Eye (tissue), 1 donor: Measurements from ENCODE around the gene AEBP1.

ENCODE experiments used
- DNase-seq: peaks from one replicate; pipeline ENCODE4 v3.0.0-alpha.2; 2015

Gene AEBP1

DNA sequence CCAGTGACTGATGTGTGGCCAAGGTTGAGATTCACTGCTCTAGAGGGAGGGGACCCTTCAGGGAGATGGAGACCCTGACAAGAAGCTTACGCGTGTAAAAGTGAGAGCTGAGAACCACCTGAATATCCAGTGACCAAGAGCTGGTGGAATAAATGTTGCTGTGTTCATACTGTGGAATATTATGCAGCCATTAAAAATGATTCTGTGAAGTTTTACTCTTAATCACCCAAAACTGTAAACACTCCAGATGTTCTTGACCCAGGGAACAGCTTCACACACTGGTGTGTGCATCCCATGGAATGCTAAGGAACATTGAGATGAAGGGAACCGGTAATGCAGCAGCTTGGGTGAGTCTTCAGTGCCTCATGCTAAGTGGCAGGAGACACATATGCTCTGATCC is 17.5 kb upstream of the AEBP1 start:
- DNase-seq: no peak

DNA sequence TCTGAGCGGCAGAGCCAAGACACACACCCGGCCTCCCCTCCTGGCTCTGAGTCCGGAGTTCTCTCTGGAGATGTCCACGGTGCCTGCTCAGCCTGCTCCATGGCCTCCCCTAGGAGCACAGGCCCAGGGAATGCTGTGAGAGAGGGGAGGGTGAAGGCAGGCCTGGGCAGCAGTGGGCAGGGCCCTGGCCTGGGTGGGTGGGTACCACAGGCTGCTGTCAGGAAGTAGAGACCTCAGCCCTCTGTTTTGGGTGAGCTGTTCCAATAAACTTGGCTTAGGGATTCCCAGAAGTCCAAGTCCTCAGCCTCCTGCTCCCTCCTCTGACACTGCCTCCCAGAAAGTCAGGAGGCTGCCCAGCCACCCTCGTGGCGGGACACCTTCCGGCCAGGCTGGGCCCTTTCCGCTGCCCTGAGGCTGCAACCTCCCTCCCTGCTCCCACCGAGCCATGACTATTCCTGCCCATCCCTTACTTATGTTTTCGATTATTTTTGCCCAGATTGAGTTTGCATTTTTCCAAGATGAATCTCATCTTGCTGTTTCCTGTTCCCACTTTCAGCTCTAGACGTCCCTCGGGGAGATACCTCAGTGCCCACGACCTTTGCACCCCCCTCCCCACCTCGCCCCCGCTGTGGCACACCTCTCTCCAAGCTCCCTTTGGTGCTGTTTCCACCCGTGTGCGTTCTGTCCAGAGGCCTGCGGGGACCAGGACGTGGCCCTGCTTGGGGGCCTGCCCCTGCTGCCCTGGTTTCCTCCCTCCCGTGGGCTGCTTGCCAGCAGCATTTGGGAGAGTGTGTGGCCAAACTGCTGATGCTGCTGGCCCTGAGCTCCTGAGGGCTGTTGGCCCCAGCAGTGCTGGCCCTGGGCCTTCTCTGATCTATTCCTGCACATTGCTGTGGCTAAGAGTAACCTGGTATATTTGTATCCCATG is 16.0 kb upstream of the AEBP1 start:
- DNase-seq: no peak

DNA sequence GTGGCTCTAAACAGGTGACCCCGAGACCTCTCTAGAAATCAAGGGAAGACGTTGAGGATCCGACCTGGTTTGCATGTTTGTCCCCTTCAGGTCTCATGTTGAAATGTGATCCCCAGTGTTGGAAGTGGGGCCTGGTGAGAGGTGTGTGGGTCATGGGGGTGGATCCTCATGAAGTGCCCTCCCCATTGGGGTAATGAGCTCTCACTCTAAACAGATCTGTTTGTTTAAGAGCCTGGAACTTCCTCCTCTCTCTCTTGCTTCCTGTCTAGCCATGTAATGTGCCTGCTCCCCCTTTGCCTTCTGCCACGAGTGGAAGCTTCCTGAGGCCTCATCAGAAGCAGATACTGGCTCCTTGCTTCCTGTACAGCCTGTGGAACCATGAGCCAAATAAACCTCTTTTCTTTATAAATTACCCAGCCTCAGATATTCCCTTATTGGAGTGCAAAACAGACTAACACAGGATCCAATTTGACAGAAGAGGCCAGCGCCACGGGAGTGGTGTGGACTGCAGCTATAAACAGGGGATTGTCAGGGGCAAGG is 11.0 kb upstream of the AEBP1 start:
- DNase-seq: no peak

DNA sequence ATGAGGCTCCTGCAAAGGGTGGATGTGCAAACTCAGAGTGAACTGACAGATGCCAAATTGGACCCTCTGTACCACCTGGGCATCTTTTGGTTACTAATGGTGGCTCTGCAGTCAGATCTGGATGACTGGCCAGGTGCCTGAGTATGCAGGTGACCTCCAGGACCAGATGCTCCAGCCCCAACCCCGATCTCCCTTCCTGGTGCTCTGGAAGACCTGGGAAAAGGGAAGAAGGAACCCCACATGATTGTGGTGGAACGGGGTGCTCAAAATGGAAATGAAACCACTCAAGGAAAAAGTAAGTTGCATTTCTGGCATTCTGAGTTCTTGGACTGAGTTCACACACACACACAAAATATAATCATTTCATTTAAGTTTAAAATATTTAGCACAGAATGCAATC is 9.8 kb upstream of the AEBP1 start:
- DNase-seq: no peak

DNA sequence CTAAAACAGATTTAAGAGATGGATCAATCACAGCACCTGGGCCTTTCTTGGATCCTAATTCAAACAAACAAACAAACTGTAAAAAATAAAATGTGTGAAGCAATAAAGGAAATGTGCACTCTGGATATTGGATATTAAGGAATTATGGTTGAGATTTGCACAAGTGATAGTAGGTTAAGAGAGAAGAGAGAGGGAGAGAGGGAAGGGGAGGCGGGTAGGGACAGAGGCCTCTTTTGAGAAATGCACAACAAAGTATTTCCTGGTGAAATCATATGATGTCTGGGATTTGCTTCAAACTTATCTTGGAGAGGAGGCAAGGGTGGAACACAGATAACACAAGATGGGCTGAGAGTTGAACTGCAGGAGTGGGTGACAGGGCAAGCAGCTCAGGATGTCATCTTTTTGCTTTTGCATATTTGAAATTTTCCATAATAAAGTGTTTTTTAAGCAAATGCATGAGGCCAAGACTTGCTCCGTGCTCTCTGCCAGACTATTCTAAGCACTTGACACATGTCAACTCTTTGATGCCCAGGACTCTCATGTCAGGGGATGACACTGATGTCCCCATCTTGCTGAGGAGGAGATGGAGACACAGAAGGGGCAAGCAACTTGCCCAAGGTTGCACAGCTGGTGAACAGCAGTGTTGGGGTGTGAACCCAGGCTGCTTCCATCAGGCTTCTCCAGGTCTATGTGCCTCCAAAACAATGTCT is 9.1 kb upstream of the AEBP1 start:
- DNase-seq: no peak

DNA sequence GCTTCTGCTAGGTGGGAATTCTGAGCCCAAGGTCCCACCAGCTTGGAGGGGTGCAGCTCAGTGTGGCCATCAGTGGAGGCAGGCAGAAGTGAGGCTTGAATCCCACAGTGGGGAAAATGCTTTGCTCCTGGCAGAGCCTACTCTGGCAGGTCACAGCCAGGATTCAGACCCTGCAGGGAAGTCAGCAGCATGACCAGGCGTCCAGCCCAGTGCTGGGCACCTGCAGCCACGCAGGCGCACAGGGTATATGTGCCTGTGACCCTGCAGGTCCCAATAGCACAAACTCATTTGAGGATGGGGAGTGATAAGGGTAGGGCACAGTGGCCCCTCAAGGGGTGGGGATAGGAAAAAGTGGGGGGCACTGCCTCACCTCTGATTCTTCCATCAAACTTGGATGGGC is 8.4 kb upstream of the AEBP1 start:
- no peak for DNase-seq

DNA sequence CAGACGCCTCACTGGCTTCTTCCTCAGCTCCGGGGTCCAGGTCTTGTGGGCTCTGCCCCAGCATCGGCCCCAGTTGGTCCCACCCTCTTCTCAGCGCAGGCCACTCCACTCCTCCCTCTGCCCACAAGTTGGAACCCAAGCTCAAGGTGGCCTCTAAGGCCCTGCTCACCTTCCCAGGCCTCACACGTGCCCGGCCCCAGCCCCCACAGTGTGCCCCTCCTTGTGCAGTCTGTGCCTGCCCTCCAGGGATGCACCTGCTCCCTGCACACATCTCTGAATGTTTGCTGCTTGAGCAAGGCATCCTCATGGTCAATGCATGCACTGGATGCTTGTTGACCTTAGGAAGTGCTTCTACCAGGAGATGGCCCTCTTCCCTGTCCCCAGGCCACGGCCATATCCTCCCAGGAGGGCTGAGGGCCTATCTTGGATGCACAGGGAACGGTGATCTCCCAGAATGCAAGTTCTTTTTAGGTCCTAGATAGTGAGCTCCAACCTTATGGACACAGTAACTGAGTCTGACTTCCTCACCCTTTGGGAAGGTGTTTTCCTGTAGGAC is 7.7 kb upstream of the AEBP1 start:
- no peak for DNase-seq

DNA sequence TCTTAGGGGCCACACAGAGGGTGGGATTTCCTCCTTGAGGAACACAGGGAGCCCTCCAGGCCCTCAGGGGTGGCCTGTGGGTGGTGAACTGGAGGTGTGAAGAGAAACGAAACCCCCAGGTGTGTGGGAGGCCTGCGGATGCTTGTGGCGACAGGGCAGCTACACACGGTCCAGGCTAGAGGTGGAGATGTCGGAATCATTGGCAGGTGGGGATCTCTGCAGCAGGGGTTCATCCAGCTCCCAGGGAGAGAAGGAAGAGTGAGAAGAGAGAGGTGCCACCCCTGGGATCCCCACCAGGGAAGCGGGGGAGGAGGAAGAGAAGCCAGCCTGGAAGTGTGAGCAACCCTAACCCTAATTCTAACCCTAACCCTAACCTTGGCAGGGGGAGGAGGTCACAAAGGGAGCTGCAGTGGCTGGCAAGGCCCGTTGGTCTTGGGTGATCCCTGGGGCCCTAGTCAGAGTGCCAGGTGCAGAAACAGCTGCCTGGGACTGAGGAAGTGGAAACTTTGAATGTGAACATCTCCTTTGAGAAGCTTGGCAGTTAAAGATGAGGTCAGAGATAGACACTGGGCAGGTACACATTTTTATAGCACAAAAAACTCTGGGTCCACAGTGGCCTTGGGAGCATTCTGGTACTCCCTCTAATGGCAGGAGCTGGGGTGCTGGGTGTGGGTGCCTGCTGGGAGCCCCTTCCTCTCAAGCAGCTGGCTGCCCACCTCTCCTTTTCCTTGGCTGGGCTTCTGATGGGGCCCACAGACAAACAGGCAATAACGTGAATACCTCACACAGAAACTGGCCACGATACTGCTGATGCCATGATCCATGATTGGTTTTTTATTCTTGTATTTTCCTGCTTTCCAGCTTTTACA is 6.8 kb upstream of the AEBP1 start:
- DNase-seq: no peak

DNA sequence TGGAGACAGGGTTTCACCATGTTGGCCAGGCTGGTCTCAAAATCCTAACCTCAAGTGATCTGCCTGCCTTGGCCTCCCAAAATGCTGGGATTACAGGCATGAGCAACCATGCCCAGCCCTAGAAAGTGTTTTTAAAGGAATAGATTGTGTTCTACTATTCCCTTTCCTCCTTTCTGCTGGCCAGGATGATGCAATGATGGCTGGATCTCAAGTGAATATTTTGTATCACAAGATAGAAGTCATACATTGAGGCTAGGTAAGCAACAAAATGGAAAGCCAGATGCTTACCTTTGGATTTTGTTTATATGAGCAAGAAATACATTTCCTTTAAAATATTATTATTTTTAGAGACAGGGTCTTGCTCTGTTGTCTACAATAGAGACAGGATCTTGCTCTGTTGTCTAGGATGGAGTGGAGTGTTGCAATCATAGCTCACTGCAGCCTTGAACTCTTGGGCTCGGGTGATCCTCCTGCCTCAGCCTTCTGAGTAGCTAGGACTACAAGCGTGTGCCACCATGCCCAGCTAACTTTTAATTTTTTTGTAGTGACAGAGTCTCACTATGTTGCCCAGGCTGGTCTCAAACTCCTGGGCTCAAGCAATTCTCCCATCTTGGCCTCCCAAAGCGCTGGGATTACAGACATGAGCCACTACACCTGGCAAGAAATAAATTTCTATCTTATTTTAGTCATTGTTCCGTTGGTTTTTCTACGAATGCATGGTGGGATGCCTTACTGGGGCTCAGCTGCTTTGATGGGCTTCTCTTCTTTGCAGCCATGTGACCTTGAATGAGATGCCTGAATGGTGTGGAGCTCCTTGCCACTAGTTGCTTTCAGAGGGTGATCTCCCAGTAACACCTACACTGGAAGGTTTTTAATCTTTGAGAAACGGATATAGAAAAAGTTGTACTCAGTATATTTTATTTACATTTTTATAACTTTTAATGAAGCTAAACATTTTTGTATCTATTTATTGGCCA is 5.8 kb upstream of the AEBP1 start:
- DNase-seq: no peak

DNA sequence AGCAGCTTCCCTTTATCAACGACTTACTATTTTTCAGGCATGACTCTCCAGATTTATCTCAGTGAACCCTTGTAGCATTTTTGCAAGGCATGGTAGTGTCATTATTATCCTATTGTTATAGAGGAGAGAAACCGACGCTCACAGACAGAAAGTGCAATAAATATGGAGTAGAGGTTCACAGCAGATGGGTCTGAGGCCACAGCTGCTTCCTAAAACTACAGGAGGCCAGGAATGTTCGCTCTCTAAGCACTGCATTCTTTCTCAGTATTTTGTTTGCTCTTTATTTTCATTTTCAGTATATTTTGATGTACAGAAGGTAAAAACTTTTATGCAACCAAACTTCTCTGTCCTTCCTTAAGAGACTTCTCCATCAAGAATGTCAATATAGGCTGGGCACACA is 4.5 kb upstream of the AEBP1 start:
- DNase-seq: no peak

DNA sequence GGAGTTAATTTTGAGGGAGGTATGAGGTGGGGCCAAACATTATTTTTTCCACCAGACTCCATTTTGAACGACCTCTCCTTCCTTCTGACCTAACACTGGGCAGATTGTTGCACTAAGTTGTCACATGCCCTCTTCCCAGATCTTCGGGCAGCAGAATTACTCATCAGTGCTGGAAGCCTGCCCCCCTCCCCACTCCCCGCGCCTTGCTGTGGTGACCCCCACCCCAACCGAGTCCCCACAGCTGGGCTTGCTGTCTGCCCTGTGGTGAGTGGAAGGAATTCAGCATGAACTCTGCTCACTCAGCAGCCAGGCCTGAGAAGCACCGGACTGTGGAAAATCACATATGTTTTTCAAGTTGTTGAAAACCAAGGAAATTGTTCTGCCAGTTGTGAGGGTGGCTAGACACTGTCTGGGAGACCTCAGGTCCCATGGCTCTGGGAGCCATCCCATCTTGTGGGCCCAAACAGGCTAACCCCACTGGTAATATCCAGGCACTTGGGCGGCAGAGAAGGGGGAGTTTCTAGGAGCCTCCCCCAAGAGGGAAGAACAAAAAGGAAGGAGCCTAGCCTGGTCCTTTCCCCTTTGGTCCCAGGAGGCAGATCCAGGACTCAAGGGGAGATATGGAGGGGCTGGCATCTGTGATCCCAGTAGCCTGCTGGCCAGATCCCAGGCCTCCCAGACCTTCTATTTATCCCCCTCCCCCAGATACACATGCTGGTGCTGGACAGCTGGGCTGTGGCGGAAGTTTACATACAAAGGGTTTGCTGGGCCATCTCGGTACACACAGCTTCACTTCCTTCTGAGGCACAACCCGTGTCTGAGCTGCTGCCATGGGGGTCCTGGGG is 3.5 kb upstream of the AEBP1 start:
- peak; percentile 41 for DNase-seq

DNA sequence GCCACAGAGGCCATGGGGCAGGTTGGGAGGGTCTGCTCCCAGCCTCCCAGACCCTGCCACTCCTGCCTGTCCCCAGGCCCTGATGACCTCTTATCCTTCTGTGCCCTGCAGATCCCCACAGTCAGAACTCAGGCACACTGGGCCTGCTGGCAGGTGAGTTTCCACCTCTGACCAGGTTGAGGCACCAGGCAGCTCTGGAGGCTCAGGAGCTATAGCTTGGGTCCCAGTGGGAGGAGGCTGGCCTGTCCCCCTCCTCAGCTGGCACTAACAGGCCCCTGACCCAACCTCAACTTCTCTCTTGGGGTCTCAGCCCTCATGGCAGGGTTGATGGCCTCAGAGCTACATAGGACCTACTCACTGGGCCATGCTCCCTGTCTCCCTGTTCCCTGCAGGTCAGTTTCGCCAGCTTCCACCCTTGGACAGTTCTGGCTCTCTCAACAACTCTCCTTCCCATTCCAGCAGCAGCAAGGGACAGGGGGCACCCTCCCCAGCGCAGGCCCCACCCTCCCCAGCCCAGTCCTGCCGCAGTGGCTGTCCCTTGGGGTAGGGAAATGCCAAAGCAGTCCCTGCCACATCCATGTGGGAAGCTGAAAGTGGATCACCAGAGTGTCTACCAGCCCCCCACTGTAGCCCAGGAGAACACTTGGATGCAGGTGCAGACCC is 2.7 kb upstream of the AEBP1 start:
- no peak for DNase-seq

DNA sequence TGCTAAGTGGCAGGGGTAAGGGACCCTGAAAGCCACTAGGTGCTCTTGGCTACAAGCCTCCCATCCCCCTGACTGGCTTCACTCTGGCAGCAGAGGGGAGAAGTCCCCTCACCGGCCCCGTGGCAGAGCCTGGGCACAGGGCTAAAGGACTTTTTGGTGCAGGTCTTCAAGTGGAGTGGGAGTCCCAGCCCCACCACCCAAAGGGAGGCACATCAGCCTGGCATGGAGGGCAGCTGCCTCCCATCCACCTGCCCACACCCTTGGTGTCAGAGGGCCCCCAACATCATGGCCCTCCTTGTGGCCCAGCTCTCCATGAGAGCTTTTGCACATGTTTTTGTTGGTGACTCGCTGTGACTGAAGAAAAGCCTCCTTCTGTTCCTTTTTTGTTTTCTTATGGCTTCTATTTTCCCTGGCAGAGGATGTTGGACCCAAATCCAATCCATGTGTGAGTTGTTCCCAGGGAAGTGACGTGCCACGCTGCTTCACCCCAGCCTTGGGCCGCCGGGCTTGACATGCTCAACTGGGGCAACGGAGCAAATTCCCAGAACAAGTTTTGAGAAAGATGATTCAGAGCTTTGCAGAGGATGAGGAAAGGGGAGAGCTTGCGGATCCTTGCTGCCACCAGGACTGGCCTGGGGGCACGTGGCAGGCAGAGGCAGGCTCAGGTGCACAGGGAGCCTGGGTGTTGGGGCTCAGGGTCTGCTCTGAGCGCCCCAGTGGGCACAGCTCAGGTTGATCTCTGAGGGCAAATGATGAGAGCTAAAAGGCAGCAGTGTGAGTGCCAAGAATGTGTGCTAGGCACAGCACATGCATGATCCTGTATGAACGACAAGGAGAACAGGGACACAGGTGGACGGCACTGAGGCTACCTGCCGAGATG is 1.9 kb upstream of the AEBP1 start:
- peak; percentile 53 for DNase-seq

DNA sequence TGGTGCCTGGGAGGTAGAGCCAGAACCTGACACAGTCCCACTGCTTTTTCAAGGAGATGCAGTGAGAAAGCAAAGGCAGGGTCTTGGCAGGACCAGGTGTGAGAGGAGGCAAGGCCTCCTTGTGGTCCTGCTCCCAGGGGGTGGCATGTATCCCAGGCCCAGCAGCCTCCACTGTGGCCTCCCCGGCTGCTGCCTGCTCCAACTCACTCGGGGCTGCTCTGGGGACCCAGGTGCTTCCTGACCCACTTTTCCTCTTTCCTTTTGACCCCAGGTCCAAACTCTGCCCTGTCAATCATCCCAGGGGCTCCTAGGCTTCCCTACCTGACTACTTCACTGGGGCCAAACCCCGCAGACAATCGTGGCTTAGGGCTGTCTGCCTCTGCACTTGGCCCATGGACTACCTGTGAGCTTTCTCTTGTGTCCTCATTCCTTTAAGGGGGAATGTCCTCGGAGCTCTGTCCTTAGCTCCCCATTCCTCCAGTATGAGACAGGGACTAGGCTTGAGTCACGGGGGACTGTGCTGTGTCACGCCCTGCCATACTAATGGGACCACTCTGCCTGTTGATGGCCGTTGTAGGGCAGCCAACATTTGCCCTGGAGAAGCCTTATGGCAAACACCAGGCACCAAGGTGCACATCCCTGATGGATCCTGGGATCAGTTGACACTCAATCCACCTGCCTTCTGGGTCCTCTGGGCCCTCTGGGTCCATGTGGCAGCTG is 1.1 kb upstream of the AEBP1 start:
- no peak for DNase-seq

DNA sequence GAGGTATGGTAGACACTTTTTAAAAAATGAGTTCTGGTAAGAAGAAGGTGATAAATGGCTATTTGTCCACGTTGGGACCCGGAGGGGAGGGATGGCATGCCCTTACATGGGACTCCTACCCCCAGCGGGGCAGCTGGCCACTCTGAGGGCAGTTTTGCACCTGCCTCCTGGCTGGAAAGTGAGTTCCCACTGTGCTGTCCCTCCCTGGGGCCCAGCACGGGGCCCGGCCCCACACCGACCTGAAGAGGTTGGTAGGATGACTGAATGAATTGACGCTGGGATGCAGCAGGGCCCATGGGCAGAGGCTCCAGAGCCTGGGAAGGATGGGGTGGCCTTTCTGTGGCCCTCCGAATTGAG is 601 bp upstream of the AEBP1 start:
- DNase-seq: no peak

DNA sequence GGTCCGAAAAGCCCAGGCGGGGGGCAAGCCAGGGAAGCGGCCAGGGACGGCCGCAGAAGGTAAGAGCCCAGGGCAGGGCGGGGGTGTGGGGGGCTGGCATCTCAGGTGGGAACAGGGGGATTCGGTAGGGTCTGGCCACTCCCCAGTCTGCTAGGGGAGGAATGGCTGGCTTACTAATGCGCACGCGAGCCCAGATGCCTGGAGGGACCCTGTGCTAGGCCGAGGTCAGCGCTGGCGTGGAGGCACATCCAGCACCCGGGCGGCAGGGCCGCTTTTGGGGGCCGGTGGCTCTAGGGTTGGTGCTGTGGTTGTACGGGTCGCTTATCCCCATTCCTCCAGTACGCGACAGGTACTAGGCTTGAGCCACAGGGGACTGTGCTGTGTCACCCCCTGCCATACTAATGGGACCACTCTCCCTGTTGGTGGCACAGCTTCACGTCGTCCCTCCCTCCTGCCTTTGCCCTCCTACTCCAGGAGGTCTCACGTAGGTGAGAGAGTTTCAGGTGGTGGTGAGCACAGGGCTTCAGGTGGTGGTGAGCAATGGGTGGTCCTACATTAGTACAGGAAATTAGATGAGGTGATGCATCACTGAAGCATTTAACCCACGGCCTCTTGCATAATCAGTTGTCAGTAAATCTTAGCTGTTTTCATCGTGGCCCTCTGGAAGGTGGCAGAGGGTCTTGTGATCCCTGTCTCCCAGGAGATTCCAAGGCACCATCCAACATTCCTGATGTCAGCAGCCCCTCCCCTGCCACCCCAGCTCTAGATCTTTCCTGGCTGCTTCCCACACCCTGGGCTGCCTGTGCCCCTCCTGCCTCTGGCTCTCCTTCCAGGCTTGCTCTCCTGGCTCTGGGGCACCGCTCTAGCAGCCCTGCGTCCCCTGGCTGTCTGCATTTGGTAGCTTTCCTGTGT is 971 bp downstream of the AEBP1 start:
- peak; percentile 66 for DNase-seq

DNA sequence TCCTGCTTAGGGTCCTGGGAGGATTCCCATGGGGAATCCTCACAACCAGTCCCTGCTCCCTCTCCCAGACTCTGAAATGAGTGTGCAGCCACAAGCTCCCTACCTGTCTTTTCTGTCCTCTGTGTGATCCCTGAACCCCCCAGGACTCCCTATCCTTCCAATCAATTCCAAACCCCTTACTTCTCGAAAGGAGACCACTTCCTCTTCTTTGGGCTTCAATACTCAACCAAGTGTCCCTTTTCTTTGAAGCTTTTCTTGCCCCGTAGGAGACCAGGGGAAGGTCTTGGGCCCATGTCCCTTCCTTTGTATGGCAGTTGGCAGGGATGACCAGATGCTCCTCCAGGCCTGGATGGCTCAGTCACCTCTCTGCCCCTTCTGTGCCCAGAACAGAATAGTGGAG is 1.7 kb downstream of the AEBP1 start:
- DNase-seq: no peak
